ENCODE measurements around the gene DONSON. TPM values are rescaled to one million over a fixed set of nuclear protein-coding genes. Genes with fewer than 3 reads are reported as not detected.

The DONSON gene
- total and polyA plus RNA-seq, 9 of the 15 experiments (the other 6 are each of a cell fraction or from before 2014, with no cell fraction given), result 26.7 to 124 (median 62.6) TPM

DNA sequence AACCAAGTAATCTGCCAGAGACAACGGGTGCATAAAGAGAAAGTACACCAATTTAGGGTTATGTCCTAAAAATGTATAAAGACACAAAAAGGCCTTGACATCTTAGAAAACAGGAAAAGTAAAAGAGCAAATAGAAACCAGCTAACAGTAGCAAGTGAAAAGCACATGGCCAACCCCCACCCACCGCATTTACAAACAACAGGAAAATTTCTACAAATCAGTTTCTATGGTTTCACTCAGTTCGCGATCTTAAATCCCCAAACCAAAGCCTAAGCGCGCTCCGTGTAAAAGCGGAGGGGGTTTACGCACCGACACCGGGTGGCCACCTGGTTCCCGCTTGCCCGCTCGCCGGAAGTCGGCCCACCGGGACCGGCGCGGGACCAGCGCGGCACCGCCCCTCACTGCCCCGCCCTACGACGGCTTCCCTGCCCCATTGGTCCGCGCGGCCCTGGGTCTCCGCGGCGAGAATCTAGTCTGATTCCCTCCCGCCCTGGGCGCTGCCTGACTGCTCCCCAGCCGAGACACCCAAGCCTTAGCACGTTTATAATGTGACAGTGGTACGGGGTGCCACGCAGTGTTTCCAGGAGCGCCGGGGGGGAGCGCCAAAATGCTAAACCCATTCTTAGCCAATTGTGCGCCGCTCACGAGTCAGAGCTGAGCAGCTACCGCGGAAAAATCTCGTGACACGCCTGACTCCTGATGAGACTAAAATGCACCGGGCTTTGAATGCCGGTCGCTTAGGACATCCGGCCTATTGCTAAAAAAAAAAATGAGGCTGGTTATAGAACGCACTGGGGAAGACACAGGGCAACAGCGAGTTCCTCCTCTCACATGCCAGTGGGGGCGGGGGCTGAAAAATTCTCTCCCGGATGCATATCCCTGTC lies 46.5 kb downstream of the DONSON start, which contains the start of gene GART (continued):
- TF ChIP-seq ZBTB1 (CRISPR knock-in tag; IDR thresholded peaks at IDR 0.05; ENCODE audit: borderline replicate concordance, low read depth) (no peak), EGR1 (conservative IDR thresholded peaks at IDR 0.05) (peak; percentile 23), CTBP1 (IDR thresholded peaks at IDR 0.05; ENCODE audit: borderline replicate concordance) (peak; percentile 66), PHF8 (IDR thresholded peaks at IDR 0.05; ENCODE audit: borderline replicate concordance, low read length) (peak; percentile 88), ZNF175 (CRISPR knock-in tag; IDR thresholded peaks at IDR 0.05; ENCODE audit: low read depth) (no peak), BRD9 (IDR thresholded peaks at IDR 0.05; ENCODE audit: low read depth, partially characterized antibody) (no peak), BACH1 (tag; IDR thresholded peaks at IDR 0.05) (0 out of 2 replicates have a peak, but pooled peaks have one; percentile 4), MXI1 (IDR thresholded peaks at IDR 0.05; ENCODE audit: low read depth, low read length) (peak; percentile 92), KDM1A (IDR thresholded peaks at IDR 0.05) (no peak), FOXK2 (conservative IDR thresholded peaks at IDR 0.05 in 1 of 2, IDR thresholded peaks at IDR 0.05 in 1 of 2; ENCODE audit: low read depth in 2 of 2) (peak; percentile 53 to 85; a peak in 3 of 4 replicates), BRF1 (IDR thresholded peaks at IDR 0.05; ENCODE audit: borderline replicate concordance, extremely low read depth, insufficient read length) (no peak), ZNF507 (tag; conservative IDR thresholded peaks at IDR 0.05) (no peak), ZNF12 (CRISPR knock-in tag; IDR thresholded peaks at IDR 0.05) (peak; percentile 88; the same call in 1 of the 2 replicates), MAFF (IDR thresholded peaks at IDR 0.05; ENCODE audit: low read length) (no peak), PML (IDR thresholded peaks at IDR 0.05; ENCODE audit: low read length) (peak; percentile 71; the same call in 1 of the 2 replicates), ZNF668 (CRISPR knock-in tag; IDR thresholded peaks at IDR 0.05) (peak; percentile 42; the same call in 1 of the 2 replicates), FOXP1 (CRISPR knock-in tag; IDR thresholded peaks at IDR 0.05) (peak; percentile 87), NR4A1 (CRISPR knock-in tag; IDR thresholded peaks at IDR 0.05) (peak; percentile 8; the same call in 1 of the 2 replicates), NR4A1 (tag; IDR thresholded peaks at IDR 0.05) (no peak; the same call in 1 of the 2 replicates), FIP1L1 (IDR thresholded peaks at IDR 0.05; ENCODE audit: low read depth, low read length, poor library complexity, severe bottlenecking) (peak; percentile 88), ZBTB49 (CRISPR knock-in tag; IDR thresholded peaks at IDR 0.05; ENCODE audit: borderline replicate concordance) (no peak), L3MBTL2 (IDR thresholded peaks at IDR 0.05) (peak; percentile 90), BDP1 (IDR thresholded peaks at IDR 0.05; ENCODE audit: insufficient read depth, insufficient read length) (no peak), CHD2 (IDR thresholded peaks at IDR 0.05; ENCODE audit: low read depth, low read length) (no peak; the same call in 1 of the 2 replicates), BRD4 (IDR thresholded peaks at IDR 0.05) (peak; percentile 98), ZNF511 (CRISPR knock-in tag; IDR thresholded peaks at IDR 0.05) (0 out of 2 replicates have a peak, but pooled peaks have one; percentile 16)
